ENCODE measurements around the gene VWDE. TPM values are rescaled to one million over a fixed set of nuclear protein-coding genes. Genes with fewer than 3 reads are reported as not detected.

The VWDE gene
- total and polyA plus RNA-seq, 2 donors (not counting 3 experiments of a cell fraction or from before 2014, with no cell fraction given): 0.11 to 0.17 TPM

DNA sequence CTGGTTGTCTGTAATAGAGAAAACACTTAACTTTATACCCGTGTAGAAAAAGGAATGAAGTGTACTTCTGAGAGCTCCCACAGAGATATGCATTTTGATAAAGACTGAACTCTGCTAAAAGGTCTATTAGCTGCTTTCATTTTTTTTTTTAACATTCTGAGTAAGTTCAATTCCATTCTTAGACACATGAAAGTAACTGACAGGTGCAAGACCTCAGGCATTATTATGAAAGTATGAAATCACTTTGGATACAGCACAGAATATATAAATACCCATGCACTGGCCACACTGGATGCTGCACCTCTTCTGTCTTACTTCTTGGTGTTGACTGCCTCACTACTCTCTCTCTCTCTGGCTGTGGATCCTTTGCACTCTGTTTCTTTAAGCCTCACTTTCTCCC is 46.2 kb downstream of the VWDE start:
- DNase-seq (ENCODE audit: low read depth, low spot score) (no peak), FAIRE-seq (no peak)
- no peak overlapping the region for H3K4me3 ChIP-seq (replicated peaks in 1 of 3; ENCODE audit: insufficient read depth in 1 of 3, low read depth in 1 of 3, low read length in 3 of 3)
- H3K27me3 ChIP-seq (ENCODE audit: control insufficient read depth in 2 of 2, insufficient read depth in 2 of 2, low read length in 2 of 2): no peaks in the 10 kb centered on the region
- dilution Hi-C loops (cut with MboI; ENCODE audit: extremely low pct_ligation_motif_present, low sequenced_read_pairs): no loop called here
- no peaks in the 10 kb centered on the region for H4K20me1 ChIP-seq (replicated peaks; ENCODE audit: control insufficient read depth, extremely low read depth, insufficient read depth, low read length)
- H3K9ac ChIP-seq (replicated peaks; ENCODE audit: extremely low read depth, insufficient read depth, low read length): no peak overlapping the region
- no peak overlapping the region for H2AFZ ChIP-seq (ENCODE audit: low read depth, low read length)
- POLR2A ChIA-PET: no interaction called here
- H3K36me3 ChIP-seq (ENCODE audit: control insufficient read depth in 2 of 2, extremely low read depth in 1 of 2, insufficient read depth in 2 of 2, low read length in 2 of 2): no peaks in the 10 kb centered on the region
- no peak overlapping the region for H3K27ac ChIP-seq (ENCODE audit: insufficient read depth, low read depth, low read length)
- H3K4me1 ChIP-seq (ENCODE audit: control insufficient read depth, extremely low read depth, insufficient read depth, low read length): no peaks in the 10 kb centered on the region
- no TSS peak for BruUV-seq (replicated peaks)
- intact Hi-C loops (cut with micrococcal nuclease): no loop called here
- no peaks in the 10 kb centered on the region for H3K9me3 ChIP-seq (replicated peaks; ENCODE audit: control insufficient read depth, insufficient read depth, low read length)
- no peaks in the 10 kb centered on the region for H3K79me2 ChIP-seq (ENCODE audit: control insufficient read depth, insufficient read depth, low read length)
- TF ChIP-seq, protein P1, sequence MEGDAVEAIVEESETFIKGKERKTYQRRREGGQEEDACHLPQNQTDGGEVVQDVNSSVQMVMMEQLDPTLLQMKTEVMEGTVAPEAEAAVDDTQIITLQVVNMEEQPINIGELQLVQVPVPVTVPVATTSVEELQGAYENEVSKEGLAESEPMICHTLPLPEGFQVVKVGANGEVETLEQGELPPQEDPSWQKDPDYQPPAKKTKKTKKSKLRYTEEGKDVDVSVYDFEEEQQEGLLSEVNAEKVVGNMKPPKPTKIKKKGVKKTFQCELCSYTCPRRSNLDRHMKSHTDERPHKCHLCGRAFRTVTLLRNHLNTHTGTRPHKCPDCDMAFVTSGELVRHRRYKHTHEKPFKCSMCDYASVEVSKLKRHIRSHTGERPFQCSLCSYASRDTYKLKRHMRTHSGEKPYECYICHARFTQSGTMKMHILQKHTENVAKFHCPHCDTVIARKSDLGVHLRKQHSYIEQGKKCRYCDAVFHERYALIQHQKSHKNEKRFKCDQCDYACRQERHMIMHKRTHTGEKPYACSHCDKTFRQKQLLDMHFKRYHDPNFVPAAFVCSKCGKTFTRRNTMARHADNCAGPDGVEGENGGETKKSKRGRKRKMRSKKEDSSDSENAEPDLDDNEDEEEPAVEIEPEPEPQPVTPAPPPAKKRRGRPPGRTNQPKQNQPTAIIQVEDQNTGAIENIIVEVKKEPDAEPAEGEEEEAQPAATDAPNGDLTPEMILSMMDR (IDR thresholded peaks at IDR 0.05; ENCODE audit: extremely low read depth in 1 of 2, insufficient read depth in 1 of 2, low read depth in 1 of 2, low read length in 2 of 2): no peak
- TF ChIP-seq POLR2AphosphoS5 (IDR thresholded peaks at IDR 0.05; ENCODE audit: insufficient read depth, low read depth, low read length) (no peak), EZH2 (IDR thresholded peaks at IDR 0.05; ENCODE audit: borderline replicate concordance, low read depth, low read length, severe bottlenecking) (no peak), FOS (IDR thresholded peaks at IDR 0.05; ENCODE audit: borderline replicate concordance, insufficient read depth, low read length) (no peak), POLR2A (IDR thresholded peaks at IDR 0.05; ENCODE audit: low read depth, low read length) (no peak), MYC (IDR thresholded peaks at IDR 0.05; ENCODE audit: low read depth, low read length) (no peak), JUN (IDR thresholded peaks at IDR 0.05; ENCODE audit: borderline replicate concordance, insufficient read depth, insufficient read length, low read depth) (no peak), GATA2 (IDR thresholded peaks at IDR 0.05; ENCODE audit: insufficient read depth, insufficient read length, low read depth, low read length) (no peak)
- TF ChIP-seq, protein P2, sequence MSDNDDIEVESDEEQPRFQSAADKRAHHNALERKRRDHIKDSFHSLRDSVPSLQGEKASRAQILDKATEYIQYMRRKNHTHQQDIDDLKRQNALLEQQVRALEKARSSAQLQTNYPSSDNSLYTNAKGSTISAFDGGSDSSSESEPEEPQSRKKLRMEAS (IDR thresholded peaks at IDR 0.05; ENCODE audit: insufficient read depth, insufficient read length): no peak
- H3K9me1 ChIP-seq (replicated peaks; ENCODE audit: control insufficient read depth, extremely low read depth, insufficient read depth, low read length): no peaks in the 10 kb centered on the region
- H3K4me2 ChIP-seq (ENCODE audit: insufficient read depth, low read length): no peak overlapping the region
- CTCF ChIA-PET: no interaction called here
